B cell (primary cell): ENCODE data around the gene TNIP1. TPM values are rescaled to one million over a fixed set of nuclear protein-coding genes. Genes with fewer than 3 reads are reported as not detected.

ENCODE experiments used
- ATAC-seq: fragments of 200-7000 bp; cut with Tn5 transposase; one replicate; pipeline ENCODE4 v1.10.0; 2021; ENCODE audit warnings: low read depth, mild to moderate bottlenecking, moderate number of reproducible peaks, moderate library complexity
- CTCF ChIA-PET: fragments of 350-600 bp; sonication (Branson Sonifier 250); formaldehyde crosslinking; loops from one replicate; lab custom pipeline; 2021; ENCODE audit warnings: antibody characterized with exemption, inconsistent platforms; lab: Charles Lee
- POLR2A ChIA-PET: fragments of 350-600 bp; sonication (Branson Sonifier 250); formaldehyde crosslinking; loops from one replicate; lab custom pipeline; 2021; ENCODE audit warnings: antibody characterized with exemption; lab: Charles Lee
- DNase-seq: peaks from one replicate; pipeline ENCODE4 v3.0.0; 2013
- H2AFZ ChIP-seq: 2 replicates; pipeline ENCODE4 v1.6.1; 2012; ENCODE audit warnings: mild to moderate bottlenecking, low read depth, low read length; ENCODE audit not compliant: insufficient read depth, poor library complexity, severe bottlenecking
- H3K27ac ChIP-seq, 2 donors: 1 replicate in 1 of 2; 2 replicates in 1 of 2; pipeline ENCODE4 v1.5.1; 2012 to 2013; ENCODE audit warnings: low read length in 2 of 2, mild to moderate bottlenecking in 2 of 2, moderate library complexity in 1 of 2
- H3K27me3 ChIP-seq, 4 experiments: fragments of 200-600 bp in 1 of 4; sonication (generic) in 1 of 4; replicated peaks in 1 of 4; 1 replicate in 2 of 4; 2 replicates in 2 of 4; pipeline versions ENCODE4 v1.6.1 to v1.7.0; 2013 to 2016; ENCODE audit warnings: low read length in 3 of 4, mild to moderate bottlenecking in 2 of 4, mixed read lengths in 1 of 4, moderate library complexity in 1 of 4; ENCODE audit not compliant: insufficient read depth in 4 of 4, control insufficient read depth in 3 of 4; ENCODE audit errors: control extremely low read depth in 1 of 4
- H3K36me3 ChIP-seq, 2 experiments: replicated peaks in 1 of 2; 1 replicate in 1 of 2; 2 replicates in 1 of 2; pipeline versions ENCODE4 v1.6.1 to v1.7.1; 2013; ENCODE audit warnings: low read length in 1 of 2; ENCODE audit not compliant: insufficient read depth in 2 of 2, control insufficient read depth in 1 of 2; ENCODE audit errors: control extremely low read depth in 1 of 2, extremely low read depth in 1 of 2
- H3K4me1 ChIP-seq, 2 donors: fragments of 200-600 bp in 1 of 2; sonication (generic) in 1 of 2; 1 replicate in 1 of 2; 2 replicates in 1 of 2; pipeline versions ENCODE4 v1.5.1 to v1.6.1; 2013 to 2017; ENCODE audit warnings: low read length in 2 of 2; ENCODE audit not compliant: control insufficient read depth in 2 of 2, insufficient read depth in 2 of 2
- H3K4me2 ChIP-seq: replicated peaks from 2 replicates; pipeline ENCODE3; 2012; ENCODE audit warnings: mild to moderate bottlenecking, low read depth, low read length; ENCODE audit not compliant: poor library complexity, severe bottlenecking
- H3K4me3 ChIP-seq, 5 experiments: fragments of 200-600 bp in 1 of 5; sonication (generic) in 1 of 5; 1 replicate in 3 of 5; 2 replicates in 2 of 5; pipeline versions ENCODE4 v1.5.1 to v1.7.0; 2011 to 2016; ENCODE audit warnings: low read length in 4 of 5, mild to moderate bottlenecking in 4 of 5, low read depth in 2 of 5, control low read depth in 1 of 5, moderate library complexity in 1 of 5; ENCODE audit not compliant: insufficient read depth in 1 of 5; ENCODE audit errors: control extremely low read depth in 1 of 5, extremely low read depth in 1 of 5
- H3K79me2 ChIP-seq: fragments of 200-600 bp; sonication (generic); one replicate; pipeline ENCODE4 v1.6.0; 2016; ENCODE audit warnings: low read length; ENCODE audit not compliant: control insufficient read depth, insufficient read depth
- H3K9ac ChIP-seq: fragments of 200-600 bp; sonication (generic); 2 replicates; pipeline ENCODE4 v1.6.1; 2017; ENCODE audit warnings: mild to moderate bottlenecking, low read length, moderate library complexity
- H3K9me3 ChIP-seq, 3 donors: one replicate each; pipeline versions ENCODE4 v1.6.1 to v1.7.1; 2013; ENCODE audit warnings: low read length in 2 of 3; ENCODE audit not compliant: control insufficient read depth in 2 of 3, insufficient read depth in 1 of 3; ENCODE audit errors: control extremely low read depth in 1 of 3
- H4K20me1 ChIP-seq: 2 replicates; pipeline ENCODE4 v1.6.0; 2012; ENCODE audit warnings: mild to moderate bottlenecking, low read length; ENCODE audit not compliant: insufficient read depth, control insufficient read depth, poor library complexity, severe bottlenecking
- H3K27ac Mint-ChIP-seq: one replicate; pipeline ENCODE4 v1.8.0; 2021; ENCODE audit warnings: mixed read lengths
- H3K27me3 Mint-ChIP-seq: one replicate; pipeline ENCODE4 v1.8.0; 2021; ENCODE audit warnings: mixed read lengths
- H3K4me1 Mint-ChIP-seq: one replicate; pipeline ENCODE4 v1.8.0; 2021; ENCODE audit warnings: mixed read lengths
- H3K4me3 Mint-ChIP-seq: one replicate; pipeline ENCODE4 v1.8.0; 2021; ENCODE audit warnings: mixed read lengths
- H3K9me3 Mint-ChIP-seq: one replicate; pipeline ENCODE4 v1.8.0; 2022; ENCODE audit warnings: mixed read lengths; ENCODE audit not compliant: insufficient read depth
- CTCF ChIP-seq: fragments of 200-600 bp; IDR thresholded peaks from one replicate; pipeline ENCODE4 v1.8.0; 2022; ENCODE audit warnings: antibody characterized with exemption, mild to moderate bottlenecking
- EZH2 ChIP-seq: IDR thresholded peaks from 2 replicates; pipeline ENCODE4 v1.6.1; 2012; ENCODE audit warnings: borderline replicate concordance, low read depth, mild to moderate bottlenecking, moderate library complexity, low read length; ENCODE audit not compliant: insufficient read depth, poor library complexity, severe bottlenecking
- WGBS: methylation state at CpG from one replicate; pipeline ENCODE4 v1.1.5; 2013; ENCODE audit warnings: missing lambda C conversion rate; ENCODE audit not compliant: insufficient coverage; 5-methylcytosine and 5-hydroxymethylcytosine counted together
- intact Hi-C: fragments of 100-400 bp; cut with micrococcal nuclease; formaldehyde crosslinking; loops from one replicate; pipeline ENCODE4 v1.10.0; 2022
- polyA plus RNA-seq: library from polyadenylated mRNA; depleted of rRNA; stranded (reverse); fragments of >200 nt; gene quantifications from 2 replicates; pipeline ENCODE4 v1.2.3, GENCODE V29; 2012
- total RNA-seq, 2 donors: library from RNA; stranded (reverse); fragments of 120-200 nt in 1 of 2; gene quantifications; 1 replicate in 1 of 2; 2 replicates in 1 of 2; pipeline versions ENCODE4 v1.2.3 to v1.2.4, GENCODE V29; 2013 to 2022

TNIP1 gene
- total and polyA plus RNA-seq, 2 donors (not counting 1 experiment from before 2014, with no cell fraction given), result 108 to 294 TPM

DNA sequence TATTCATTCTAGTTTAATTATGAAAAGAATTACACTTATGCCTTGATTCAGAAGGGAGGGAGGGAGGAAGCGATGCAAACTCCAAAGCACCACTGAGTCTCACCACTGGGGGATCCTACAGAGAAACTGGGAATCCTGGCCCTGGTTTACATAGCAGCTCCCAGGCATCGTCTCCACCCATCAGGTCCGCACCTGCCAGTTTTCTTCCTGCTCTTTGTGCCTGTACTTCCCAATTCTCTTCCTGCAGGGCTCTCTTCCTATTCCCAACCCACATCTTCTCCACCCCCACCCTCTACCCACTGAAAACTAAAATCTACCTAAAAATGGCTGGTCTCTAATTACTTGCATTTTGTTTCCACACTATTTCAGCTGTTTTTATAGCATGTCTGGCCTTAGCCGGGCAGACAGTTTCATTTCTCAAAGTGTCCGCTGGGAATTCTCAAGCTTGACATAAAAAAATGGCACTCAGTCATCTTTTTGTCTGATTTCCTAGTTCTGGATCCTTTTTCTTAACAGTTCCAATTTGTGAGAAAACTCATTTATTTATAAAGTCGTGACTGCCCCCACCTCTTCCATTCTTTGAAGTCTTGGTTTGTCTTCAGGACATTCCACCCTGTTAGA is 1.6 kb upstream of the TNIP1 start:
- H3K4me2 ChIP-seq, result peak overlapping the region; percentile 87
- H3K4me1 ChIP-seq, result peaks cover 83 to 84% of the 10 kb centered on the region in 2 donors
- POLR2A ChIA-PET, result interaction anchor here (1.0 to 1.8 kb wide), 4 partner anchors 9 to 170 kb away, joined by 3 to 5 read pairs (median 4); partner anchors contain the start of gene GM2A
- H3K27ac ChIP-seq, result peak overlapping the region; percentile 96 to 100
- H3K4me3 Mint-ChIP-seq, result peak overlapping the region; percentile 78
- H3K27me3 Mint-ChIP-seq, result no peaks in the 10 kb centered on the region
- peak; percentile 29 for DNase-seq
- peak overlapping the region; percentile 88 for H3K27ac Mint-ChIP-seq
- no peak for TF ChIP-seq CTCF
- no peak for TF ChIP-seq EZH2
- no peak overlapping the region for H2AFZ ChIP-seq
- CTCF ChIA-PET, result interaction anchor here (0.6 to 8.0 kb wide), 12 partner anchors 7 to 354 kb away, joined by 3 to 85 read pairs (median 7); no protein-coding TSS in a partner anchor
- peaks cover 94% of the 10 kb centered on the region for H3K79me2 ChIP-seq
- H3K9ac ChIP-seq, result peak overlapping the region; percentile 94
- peaks cover 32% of the 10 kb centered on the region for H4K20me1 ChIP-seq
- no peaks in the 10 kb centered on the region for H3K27me3 ChIP-seq
- WGBS, result 80% methylated on average over 4 of the region's 6 CpGs
- peaks cover 4 to 7% of the 10 kb centered on the region in 2 experiments for H3K36me3 ChIP-seq
- H3K9me3 ChIP-seq, result no peaks in the 10 kb centered on the region
- H3K4me1 Mint-ChIP-seq, result peaks cover 81% of the 10 kb centered on the region
- intact Hi-C loops, result loop anchor here (5.0 to 10.0 kb wide), 2 partner anchors 140 to 668 kb away; partner anchors contain the start of genes CCDC69 and CD74
- H3K9me3 Mint-ChIP-seq, result no peaks in the 10 kb centered on the region
- ATAC-seq, result no peak
- peak overlapping the region in 1 of 5 experiments; percentile 96 for H3K4me3 ChIP-seq
